NCI-H2107 (cell line): Measurements from ENCODE around the gene TBC1D12.

Source experiments
- DNase-seq: peaks from one replicate; lab custom pipeline; 2025; lab: John Stamatoyannopoulos, UW

Gene TBC1D12

DNA sequence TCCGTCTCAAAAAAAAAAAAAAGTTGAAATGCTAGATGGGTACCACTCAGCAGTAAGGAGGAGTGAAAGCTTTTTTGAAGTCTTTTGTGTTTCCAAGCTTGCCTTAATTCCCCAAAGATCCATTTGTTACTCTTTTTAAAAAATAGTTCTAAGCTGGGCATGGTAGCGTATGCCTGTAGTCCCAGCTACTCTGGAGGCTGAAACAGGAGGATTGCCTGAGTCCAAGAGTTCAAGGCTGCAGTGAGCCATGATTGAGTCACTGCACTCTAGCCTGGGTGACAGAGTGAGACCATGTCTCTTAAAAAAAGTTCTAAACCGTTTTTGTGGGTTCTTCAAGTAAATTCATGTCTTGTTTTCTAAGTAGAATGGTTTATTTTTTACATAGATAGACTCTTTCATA, 5.3 kb downstream of the TBC1D12 start:
- DNase-seq = no peak

DNA sequence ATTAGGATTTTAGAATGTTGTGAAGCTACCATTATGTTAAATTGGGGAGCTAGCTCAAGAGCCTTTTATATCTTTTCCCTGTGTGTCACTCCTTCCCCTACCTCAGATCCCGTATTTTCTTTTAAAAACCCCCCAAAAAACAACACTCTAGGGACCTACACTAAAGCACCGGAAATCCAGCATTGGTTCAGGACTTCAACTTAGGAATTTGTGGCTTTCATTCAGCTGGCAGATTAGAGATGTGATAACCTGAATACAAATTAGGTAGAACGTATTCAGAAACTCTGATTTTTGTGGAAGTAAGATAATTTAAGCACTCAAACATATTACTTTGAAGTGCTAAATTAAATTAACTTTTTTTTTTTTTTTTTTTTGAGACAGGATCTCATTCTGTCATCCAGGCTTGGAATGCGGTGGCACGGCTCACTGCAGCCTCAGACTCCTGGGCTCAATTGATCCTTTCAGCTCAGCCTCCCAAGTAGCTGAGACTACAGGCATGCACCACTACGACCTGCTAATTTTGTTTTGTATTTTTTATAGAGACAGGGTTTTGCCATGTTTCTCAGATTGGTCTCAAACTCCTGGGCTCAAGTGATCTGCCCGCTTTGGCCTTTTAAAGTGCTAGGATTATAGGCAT, 6.8 kb downstream of the TBC1D12 start:
- DNase-seq = no peak

- DNase-seq = no peak
These were observed 9.0 kb downstream of the TBC1D12 start for GRCh38 chr10:94411304-94411703.

- DNase-seq = no peak
These were observed 10.1 kb downstream of the TBC1D12 start for GRCh38 chr10:94412449-94412848.

DNA sequence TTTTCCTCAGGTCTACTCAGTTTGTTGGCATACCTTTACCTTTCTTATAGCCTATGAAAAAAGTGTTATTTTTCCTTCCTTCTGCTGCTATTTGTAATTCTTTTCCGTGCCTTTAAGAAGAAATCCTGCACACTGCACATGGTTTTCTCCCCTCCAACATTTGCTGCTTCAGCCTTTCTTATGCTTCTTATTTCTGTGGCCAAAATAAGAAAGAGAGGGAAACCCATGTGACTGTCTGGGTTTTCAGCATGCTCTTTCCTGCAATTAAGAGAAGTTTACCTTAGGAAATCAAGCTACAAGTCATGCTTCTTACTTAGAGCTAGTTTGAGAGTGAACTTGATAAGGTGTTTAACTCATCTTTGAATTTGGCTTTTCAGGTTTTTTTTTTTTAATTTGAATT, 11.0 kb downstream of the TBC1D12 start:
- no peak for DNase-seq

DNA sequence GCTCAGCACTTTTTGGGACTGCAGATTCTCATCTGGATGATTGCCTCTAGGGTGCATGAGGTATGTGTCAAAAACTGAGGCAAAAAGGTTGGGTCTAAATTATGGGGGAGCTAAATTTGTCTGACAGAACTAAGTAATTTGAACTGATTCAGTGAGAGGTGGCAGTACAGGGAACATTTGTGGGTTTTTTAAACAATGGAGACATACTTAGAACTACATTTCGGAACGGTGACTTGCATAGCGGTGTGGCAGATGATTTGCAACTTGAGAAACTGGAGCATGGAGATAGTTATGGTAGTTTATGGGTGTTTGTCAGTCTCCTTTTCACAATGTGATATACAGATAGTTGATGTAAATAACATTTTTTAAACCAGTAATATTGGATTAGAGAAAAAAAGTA, 14.6 kb downstream of the TBC1D12 start:
- DNase-seq = no peak

DNA sequence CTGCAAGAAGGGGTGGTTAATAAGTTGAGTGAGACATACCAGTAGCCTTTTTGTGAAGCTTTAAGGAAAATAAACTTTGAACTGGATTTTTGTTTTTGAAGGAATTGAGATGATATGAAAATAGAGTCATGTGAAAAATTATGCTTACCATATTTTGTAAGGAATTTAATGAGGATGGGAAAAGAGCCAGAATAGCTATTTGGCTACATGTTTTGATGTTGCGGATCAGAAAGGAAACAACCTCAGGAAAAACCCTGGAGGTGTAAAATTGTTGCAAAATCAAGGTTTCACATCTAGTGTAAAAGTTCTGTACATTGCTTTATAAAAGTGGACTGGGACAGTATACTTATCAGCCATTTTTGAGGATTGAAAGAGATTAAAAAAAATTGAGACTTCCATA, 15.0 kb downstream of the TBC1D12 start:
- DNase-seq = no peak

DNA sequence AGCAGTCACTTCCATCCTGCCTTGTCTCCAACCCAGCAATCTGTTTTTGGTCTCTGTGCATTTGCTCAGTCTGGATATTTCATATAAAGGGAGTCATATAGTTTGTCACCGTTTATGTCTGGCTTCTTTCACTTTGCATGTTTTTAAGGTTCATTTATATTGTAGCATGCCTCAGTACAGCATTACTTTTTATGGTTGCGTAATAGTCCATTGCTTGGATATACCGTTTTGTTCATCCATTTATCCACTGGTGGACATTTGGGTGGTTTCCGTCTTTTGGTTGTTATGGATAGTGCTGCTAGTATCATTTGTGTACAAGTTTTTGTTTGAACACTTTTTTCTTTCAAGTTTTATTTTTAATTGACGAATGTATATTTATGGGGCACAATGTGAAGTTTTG, 18.2 kb downstream of the TBC1D12 start:
- DNase-seq = no peak

GRCh38 chr10:94420998-94421528, 18.7 kb downstream of the TBC1D12 start:
- no peak for DNase-seq

DNA sequence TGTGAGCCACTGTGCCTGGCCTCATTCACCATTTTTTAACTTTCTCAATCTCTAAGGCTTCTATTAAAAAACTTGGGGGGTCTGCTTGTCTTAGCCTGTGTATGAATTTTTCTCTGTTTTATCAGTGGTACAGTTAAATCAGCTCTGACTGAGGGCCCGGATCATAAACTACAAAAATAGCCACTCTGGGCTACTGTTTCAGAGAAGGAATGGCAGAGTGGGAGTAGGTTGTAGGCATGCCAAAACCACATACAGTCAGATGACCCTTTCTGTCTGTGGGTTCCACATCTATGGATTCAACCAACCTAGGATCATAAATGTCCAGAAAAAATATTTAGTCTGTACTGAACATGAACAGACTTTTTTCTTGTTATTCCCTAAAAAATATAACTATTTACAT, 21.3 kb downstream of the TBC1D12 start:
- no peak for DNase-seq

DNA sequence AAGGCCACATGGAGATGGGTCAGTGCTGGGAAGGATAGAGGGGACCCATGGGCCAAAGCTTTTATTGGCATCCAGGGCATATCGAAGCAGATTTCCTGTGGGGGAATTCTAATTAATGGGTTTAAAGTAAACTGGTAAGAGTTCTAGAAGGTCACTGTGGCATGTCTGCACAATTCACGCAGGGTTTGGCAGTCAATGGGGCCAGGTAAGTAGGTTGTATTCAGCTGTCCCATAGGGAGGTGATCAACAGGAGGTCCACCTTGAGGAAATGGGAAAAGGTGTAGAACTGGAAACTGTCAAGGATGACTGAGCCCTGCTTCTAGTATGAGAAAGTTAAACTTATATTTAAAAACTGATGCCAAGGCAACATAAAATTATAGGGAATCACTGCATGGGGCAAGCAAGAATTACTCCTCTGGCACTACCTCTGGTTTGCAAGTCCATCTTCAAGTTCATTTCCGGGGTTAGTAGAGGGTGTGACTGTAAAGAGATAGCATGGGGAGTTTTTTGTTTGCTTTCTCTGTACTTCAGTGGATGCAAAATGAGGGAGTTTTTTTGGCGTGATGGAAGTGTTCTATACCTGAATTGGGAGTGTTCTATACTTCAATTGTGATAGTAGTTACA, 22.5 kb downstream of the TBC1D12 start:
- DNase-seq = no peak

DNA sequence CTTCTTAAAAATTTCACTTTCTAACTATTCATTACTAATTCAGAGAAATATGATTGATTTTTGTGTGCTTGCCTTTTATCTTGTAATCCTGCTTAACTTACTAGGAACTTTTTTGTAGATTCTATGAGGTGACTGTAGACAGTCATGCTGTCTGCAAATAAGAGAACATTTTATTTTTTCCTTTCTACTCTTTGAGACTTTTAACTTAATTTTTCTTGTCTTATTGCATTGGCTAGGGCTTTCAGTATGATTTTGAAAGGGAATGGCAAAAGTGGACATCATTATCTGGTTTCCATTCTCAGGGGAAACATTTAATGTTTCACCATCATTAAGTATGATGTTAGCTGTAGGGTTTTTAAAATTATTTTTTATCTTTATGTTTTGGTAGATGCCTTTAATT, 23.6 kb downstream of the TBC1D12 start:
- DNase-seq = no peak

GRCh38 chr10:94427166-94427565, 24.8 kb downstream of the TBC1D12 start:
- DNase-seq = no peak

DNA sequence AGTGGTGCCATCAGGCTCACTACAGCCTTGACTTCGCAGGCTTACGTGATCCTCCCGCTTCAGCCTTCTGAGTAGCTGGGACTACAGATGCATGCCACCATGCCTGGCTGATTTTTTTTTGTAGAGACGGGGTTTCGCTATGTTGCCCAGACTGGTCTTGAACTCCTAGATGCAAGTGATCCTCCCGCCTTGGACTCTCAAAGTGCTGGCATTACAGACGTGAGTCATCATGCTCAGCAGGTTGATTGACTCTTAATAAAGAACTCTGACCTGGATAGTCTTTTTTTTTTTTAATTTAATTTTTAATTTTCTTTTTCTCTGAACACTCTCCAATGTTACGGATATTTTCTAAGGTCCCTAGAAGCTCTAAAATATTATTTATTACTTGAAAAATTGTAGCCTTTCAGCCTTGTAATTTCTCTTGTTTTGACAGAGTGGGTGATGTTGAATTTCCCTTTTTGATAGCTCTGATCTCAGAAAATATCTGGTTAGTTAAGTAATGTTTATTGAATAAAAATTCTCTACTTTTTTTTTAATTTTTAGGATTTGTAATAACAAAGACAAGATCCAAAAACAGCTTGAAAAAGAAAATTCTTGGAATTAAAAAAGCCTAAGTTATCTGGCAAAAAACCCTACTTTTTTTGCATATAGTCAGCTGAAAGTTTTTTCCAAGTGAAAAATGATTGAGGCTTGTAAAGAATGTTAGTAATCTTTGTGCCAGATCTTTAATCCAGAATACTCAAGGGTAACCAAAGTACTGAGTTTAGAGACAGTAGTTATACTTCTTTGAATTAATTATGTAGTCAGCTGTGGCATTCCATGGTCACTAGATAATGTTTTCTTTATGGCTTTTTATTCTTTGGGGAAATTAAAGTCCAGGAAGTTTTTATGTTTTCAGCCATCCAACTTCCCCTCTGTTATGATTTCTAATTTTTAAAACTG, 26.7 kb downstream of the TBC1D12 start:
- DNase-seq = no peak

DNA sequence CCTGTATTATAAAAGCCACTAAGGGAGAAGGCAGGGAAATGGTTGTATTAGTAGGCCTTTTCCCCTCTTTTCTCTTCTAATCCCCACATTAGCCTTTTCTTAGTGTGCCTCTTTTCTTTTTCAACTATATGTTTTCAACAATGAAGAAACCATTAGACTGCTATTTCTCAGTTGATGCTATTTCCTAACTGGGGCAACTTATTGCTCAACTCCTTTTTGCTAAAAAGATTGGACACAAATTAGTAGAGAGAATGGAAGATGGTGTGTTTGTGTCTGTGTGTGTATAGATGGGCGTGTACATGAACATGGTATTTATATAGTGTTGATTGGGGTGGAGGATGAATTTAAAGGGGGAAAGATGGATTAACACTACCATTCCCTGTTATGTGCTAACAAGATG, 28.4 kb downstream of the TBC1D12 start:
- DNase-seq = no peak

GRCh38 chr10:94432443-94432842, 30.1 kb downstream of the TBC1D12 start:
- no peak for DNase-seq

DNA sequence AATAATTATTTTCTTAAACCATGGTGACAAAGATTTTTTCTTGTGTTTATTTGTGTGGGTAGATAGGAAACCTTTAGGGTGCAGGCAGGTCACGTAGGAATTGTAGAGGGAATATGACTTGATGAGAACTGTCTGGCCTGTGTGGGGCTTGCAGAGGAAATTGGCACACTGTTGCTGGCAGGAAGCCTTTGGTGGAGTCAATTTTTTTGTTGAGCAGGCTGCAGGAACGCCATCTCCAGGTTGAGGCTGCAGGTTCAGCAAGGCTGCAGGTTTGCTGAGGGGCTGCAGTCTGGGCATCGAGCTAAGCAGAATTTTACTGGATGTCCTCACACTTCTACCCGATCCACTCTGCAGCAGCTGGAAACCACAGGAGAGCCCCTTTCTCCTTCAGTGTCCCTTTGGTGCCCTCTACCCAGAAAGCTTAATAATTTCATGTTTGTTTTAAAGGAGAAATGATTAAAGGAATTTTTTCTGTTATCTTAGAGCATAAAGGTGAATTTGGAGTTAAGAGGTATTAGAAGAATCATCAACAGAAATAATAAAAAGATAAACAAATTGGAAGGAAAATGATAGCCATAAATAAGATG, 37.0 kb downstream of the TBC1D12 start:
- no peak for DNase-seq

DNA sequence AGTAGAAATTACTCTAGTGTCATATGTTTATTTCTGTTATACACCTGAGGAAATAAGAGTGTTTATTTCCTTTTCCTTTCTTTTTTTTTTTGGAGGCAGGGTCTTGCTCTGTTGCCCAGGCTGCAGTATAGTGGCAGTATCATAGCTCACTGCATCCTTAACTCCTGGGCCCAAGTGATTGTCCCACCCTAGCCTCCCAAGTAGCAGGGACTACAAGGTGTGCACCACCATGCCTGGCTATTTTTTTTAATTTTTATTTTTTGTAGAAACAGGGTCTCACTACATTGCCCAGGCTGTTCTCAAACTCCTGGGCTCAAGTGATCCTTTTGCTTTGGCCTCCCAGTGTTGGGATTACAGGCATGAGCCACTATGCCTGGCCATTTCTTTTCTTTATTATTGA, 37.8 kb downstream of the TBC1D12 start:
- no peak for DNase-seq

- DNase-seq = no peak
These were observed 40.7 kb downstream of the TBC1D12 start for GRCh38 chr10:94443047-94443446.

DNA sequence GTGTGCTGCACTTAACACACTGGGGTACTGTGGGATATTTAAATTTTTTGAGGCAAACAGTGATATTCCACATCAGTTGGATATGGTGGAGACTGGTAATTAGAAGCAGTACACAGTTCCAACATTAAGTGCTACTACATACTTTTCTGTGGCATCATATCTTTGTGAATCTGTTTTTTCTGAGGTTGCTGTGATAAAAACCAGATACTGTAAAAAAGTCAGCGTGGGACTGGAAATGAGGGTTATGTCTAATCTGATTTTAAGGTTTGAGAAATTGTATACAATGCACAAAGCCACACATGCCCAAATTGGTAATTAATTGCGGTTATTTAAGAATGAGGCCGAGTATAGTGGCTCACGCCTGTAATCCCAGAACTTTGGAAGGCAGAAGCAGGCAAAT, 41.2 kb downstream of the TBC1D12 start:
- DNase-seq = no peak

- DNase-seq = no peak
These were observed 48.4 kb downstream of the TBC1D12 start for GRCh38 chr10:94450782-94451181.

DNA sequence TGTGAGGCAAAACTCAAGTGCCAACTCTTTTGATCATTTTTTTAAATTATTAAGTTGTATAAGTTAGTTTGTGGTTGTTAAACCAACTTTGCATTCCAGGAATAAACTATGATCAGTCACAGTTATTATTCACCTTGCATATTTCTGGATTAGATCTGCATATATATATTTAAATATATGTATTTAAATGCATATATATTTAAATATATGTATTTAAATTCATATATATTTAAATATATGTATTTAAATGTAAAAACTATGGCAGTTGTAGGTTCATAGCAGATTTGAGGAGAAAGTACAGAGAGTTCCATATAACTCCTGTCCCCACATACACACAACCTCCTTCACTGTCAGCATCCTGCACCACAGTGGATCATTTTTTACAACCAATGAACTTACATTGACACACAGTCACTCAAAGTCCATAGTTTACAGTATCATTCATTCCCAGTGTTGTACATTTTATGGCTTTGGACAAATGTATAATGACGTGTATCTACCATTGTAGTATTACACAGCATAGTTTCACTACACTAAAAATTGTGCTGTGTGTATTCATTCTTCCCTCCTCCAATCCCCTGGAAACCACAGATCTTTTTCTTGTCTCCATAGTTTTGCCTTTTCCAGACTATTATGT, 49.7 kb downstream of the TBC1D12 start:
- no peak for DNase-seq
